Transverse colon (tissue), 4 donors: ENCODE results near the gene PCDHAC2. TPM values are rescaled to one million over a fixed set of nuclear protein-coding genes. Genes with fewer than 3 reads are reported as not detected.
A peak's percentile ranks its signal among the peaks of the same experiment; 100 is the strongest.

ENCODE experiments used
- DNase-seq: peaks from one replicate; pipeline ENCODE4 v3.0.0-alpha.2; 2019
- H3K27ac ChIP-seq, 4 donors: fragments of 200-600 bp; sonication (generic); 2 replicates each; pipeline ENCODE4 v1.5.1; 2016 to 2018; ENCODE audit warnings: inconsistent platforms in 4 of 4
- H3K27me3 ChIP-seq: fragments of 200-600 bp; sonication (generic); 2 replicates; pipeline ENCODE4 v1.5.1; 2017; ENCODE audit warnings: inconsistent platforms
- H3K36me3 ChIP-seq, 4 donors: fragments of 200-600 bp; sonication (generic); 2 replicates each; pipeline ENCODE4 v1.5.1; 2017 to 2019; ENCODE audit warnings: inconsistent platforms in 4 of 4
- H3K4me1 ChIP-seq, 4 donors: fragments of 200-600 bp; sonication (generic); 2 replicates each; pipeline ENCODE4 v1.5.1; 2017 to 2020; ENCODE audit warnings: inconsistent platforms in 4 of 4
- H3K4me3 ChIP-seq, 4 donors: fragments of 200-600 bp; sonication (generic); 1 replicate in 1 of 4; 2 replicates in 3 of 4; pipeline versions ENCODE4 v1.5.1 to v1.6.1; 2017 to 2019; ENCODE audit warnings: inconsistent platforms in 4 of 4
- H3K9me3 ChIP-seq, 2 donors: fragments of 200-600 bp; sonication (generic); 2 replicates each; pipeline ENCODE4 v1.5.1; 2017 to 2019; ENCODE audit warnings: inconsistent platforms in 2 of 2
- CTCF ChIP-seq, 5 experiments: fragments of 200-600 bp in 3 of 5; fragments of 450-650 bp in 2 of 5; sonication (generic) in 3 of 5; IDR thresholded peaks; 1 replicate in 2 of 5; 2 replicates in 3 of 5; pipeline ENCODE4 v1.5.1; 2016 to 2017; ENCODE audit warnings: antibody characterized with exemption in 5 of 5, inconsistent platforms in 3 of 5, mild to moderate bottlenecking in 2 of 5, moderate library complexity in 1 of 5
- EP300 ChIP-seq: sonication (generic); formaldehyde crosslinking; IDR thresholded peaks from one replicate; pipeline ENCODE4 v1.6.1; 2017; ENCODE audit warnings: antibody characterized with exemption, low read depth
- POLR2A ChIP-seq: fragments of 450-650 bp; IDR thresholded peaks from one replicate; pipeline ENCODE4 v1.6.1; 2016; ENCODE audit warnings: antibody characterized with exemption, mild to moderate bottlenecking, moderate library complexity
- POLR2AphosphoS5 ChIP-seq, 3 donors: sonication (generic); formaldehyde crosslinking; IDR thresholded peaks; one replicate each; pipeline ENCODE4 v1.6.1; 2016; ENCODE audit warnings: antibody characterized with exemption in 3 of 3
- WGBS, 2 donors: methylation state at CpG; one replicate each; pipeline ENCODE4 v1.1.5; 2018; ENCODE audit warnings: low coverage in 1 of 2; 5-methylcytosine and 5-hydroxymethylcytosine counted together
- in situ Hi-C, 4 donors: fragments of 200-750 bp; cut with MboI; loops; one replicate each; pipeline versions ENCODE4 v1.15.0 to v1.15.1; 2017; ENCODE audit warnings: low sequenced_read_pairs in 3 of 4, low pct_ligation_motif_present in 1 of 4, low pct_unique_long_range_greater_than_20kb in 1 of 4
- intact Hi-C: fragments of 100-400 bp; cut with DNase I; formaldehyde crosslinking; loops from one replicate; pipeline ENCODE4 v1.15.1; 2023; ENCODE audit warnings: low total_unique reads
- total RNA-seq, 4 donors: library from RNA; depleted of rRNA; stranded (reverse); fragments of >200 nt; gene quantifications; one replicate each; pipeline ENCODE4 v1.1.0, GENCODE V29; 2016

Gene PCDHAC2
- total RNA-seq, 4 donors from 2014 or later: 0.41 to 0.48 TPM; not detected in 2

DNA sequence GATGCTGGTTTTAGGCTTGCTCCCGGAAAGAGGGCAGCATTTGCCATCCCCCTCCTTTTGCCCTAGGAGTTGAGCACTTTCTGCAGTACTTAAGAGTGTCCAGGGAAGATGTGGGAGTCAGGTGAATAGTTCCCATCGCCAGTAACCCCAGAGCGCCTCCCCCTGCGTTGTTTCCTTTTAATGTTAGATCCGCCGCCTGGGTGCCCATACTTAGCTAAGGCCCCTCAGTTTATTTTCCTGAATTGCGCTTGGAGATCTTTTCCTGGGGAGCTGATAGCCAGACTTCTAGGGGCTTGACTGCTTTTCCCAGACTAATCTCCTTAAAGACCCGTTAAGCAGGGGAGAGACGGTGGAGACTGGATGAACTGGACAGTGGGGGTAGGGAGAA lies 377 bp upstream of the PCDHAC2 start:
- H3K4me3 ChIP-seq: peak overlapping the region in 3 of 4 donors; percentile 34 to 47 (median 38)
- peak overlapping the region in 1 of 4 donors; percentile 37 for H3K27ac ChIP-seq
- in situ Hi-C loops (no loop called here), intact Hi-C loops (no loop called here)
- H3K9me3 ChIP-seq: no peaks in the 10 kb centered on the region
- peaks cover 0 to 5% (median 4%) of the 10 kb centered on the region in 4 donors for H3K4me1 ChIP-seq
- TF ChIP-seq EP300 (no peak), POLR2AphosphoS5 (IDR thresholded peaks at IDR 0.05) (no peak), CTCF (IDR thresholded peaks at IDR 0.05) (no peak), POLR2A (no peak)
- H3K27me3 ChIP-seq: peaks cover 18% of the 10 kb centered on the region
- 6 to 7% methylated on average over 3 to 9 of the region's 9 CpGs for WGBS, 2 donors
- H3K36me3 ChIP-seq: no peaks in the 10 kb centered on the region
- DNase-seq: no peak

DNA sequence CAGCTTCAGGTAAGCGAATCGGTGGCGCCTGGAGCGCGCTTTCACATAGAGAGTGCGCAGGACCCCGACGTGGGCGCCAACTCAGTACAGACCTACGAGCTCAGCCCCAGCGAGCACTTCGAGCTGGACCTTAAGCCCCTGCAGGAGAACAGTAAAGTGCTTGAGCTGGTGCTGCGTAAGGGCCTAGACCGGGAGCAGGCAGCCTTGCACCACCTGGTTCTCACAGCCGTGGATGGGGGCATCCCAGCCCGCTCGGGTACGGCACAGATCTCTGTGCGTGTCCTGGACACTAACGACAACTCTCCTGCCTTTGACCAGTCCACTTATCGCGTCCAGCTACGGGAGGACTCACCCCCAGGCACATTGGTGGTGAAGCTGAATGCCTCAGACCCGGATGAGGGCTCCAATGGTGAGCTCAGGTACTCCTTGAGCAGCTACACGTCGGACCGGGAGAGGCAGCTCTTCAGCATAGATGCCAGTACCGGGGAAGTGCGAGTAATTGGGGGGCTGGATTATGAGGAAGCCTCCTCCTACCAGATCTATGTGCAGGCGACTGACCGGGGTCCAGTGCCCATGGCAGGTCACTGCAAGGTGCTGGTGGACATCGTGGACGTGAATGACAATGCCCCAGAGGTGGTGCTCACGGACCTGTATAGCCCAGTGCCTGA lies 1.1 kb downstream of the PCDHAC2 start:
- WGBS, 2 donors: 46% methylated on average over 24 of the region's 34 CpGs; no CpG with 5 or more reads in 1 of the 2 donors
- in situ Hi-C loops (no loop called here), intact Hi-C loops (no loop called here)
- Histone ChIP-seq H3K4me1 (peaks cover 0 to 5% (median 4%) of the 10 kb centered on the region in 4 donors), H3K27ac (no peak overlapping the region), H3K27me3 (peaks cover 14% of the 10 kb centered on the region), H3K9me3 (no peaks in the 10 kb centered on the region), H3K4me3 (peak overlapping the region in 2 of 4 donors; percentile 38 to 47), H3K36me3 (no peaks in the 10 kb centered on the region)
- TF ChIP-seq CTCF (IDR thresholded peaks at IDR 0.05) (no peak), POLR2AphosphoS5 (IDR thresholded peaks at IDR 0.05) (no peak), EP300 (no peak), POLR2A (no peak)
- DNase-seq: no peak

DNA sequence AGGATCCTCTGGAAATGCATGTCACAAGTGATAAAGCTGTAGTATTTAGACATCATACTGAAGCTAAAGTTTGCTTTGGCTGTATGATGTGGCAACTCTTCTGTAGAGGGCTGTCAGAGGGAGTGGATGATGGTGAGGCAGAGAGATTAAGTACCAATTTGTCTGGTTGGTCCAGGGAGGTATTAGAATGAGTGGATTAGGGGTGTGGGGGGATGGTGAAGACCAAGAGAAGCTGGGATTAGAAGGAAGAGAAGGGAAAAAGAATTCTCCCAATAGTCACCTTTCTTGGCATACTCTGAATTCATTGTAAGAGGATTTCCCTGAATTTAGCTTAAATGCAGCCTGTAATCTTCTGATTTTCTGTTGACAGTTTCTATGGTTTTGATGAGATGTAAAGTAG lies 3.6 kb downstream of the PCDHAC2 start:
- H3K27ac ChIP-seq: no peak overlapping the region
- peaks cover 0 to 5% (median 4%) of the 10 kb centered on the region in 4 donors for H3K4me1 ChIP-seq
- in situ Hi-C loops (no loop called here), intact Hi-C loops (no loop called here)
- H3K36me3 ChIP-seq: no peaks in the 10 kb centered on the region
- DNase-seq: no peak
- peaks cover 9% of the 10 kb centered on the region for H3K27me3 ChIP-seq
- TF ChIP-seq POLR2AphosphoS5 (IDR thresholded peaks at IDR 0.05) (no peak), EP300 (no peak), CTCF (IDR thresholded peaks at IDR 0.05) (no peak), POLR2A (no peak)
- H3K9me3 ChIP-seq: no peaks in the 10 kb centered on the region
- no peak overlapping the region for H3K4me3 ChIP-seq

- intact Hi-C loops (no loop called here), in situ Hi-C loops (no loop called here)
- Histone ChIP-seq H3K27ac (no peak overlapping the region), H3K36me3 (no peaks in the 10 kb centered on the region), H3K4me1 (no peaks in the 10 kb centered on the region), H3K9me3 (no peaks in the 10 kb centered on the region), H3K4me3 (no peak overlapping the region), H3K27me3 (no peaks in the 10 kb centered on the region)
- no peak for TF ChIP-seq EP300
- no peak for TF ChIP-seq POLR2A
- TF ChIP-seq CTCF (IDR thresholded peaks at IDR 0.05): no peak
- TF ChIP-seq POLR2AphosphoS5 (IDR thresholded peaks at IDR 0.05): no peak
- DNase-seq: no peak
Measured at GRCh38 chr5:140973550-140973949, 7.3 kb downstream of the PCDHAC2 start.
